Sigmoid colon (tissue), 7 donors: ENCODE measurements around the gene MAP1A. TPM values are rescaled to one million over a fixed set of nuclear protein-coding genes. Genes with fewer than 3 reads are reported as not detected.
"Not testable (repeated sequence)": the region's sequence is repeated elsewhere in the genome, so short reads cannot be mapped to it uniquely, and the experiment has no call there.

Experiments
- DNase-seq: peaks from one replicate; pipeline ENCODE4 v3.0.0-alpha.2; 2019
- H3K27ac ChIP-seq, 4 donors: fragments of 200-600 bp; sonication (generic); one replicate each; pipeline ENCODE4 v1.5.1; 2016 to 2019; ENCODE audit warnings: mild to moderate bottlenecking in 1 of 4
- H3K27me3 ChIP-seq, 3 donors: fragments of 200-600 bp; sonication (generic); one replicate each; pipeline ENCODE4 v1.5.1; 2019; ENCODE audit warnings: mild to moderate bottlenecking in 1 of 3
- H3K36me3 ChIP-seq, 4 donors: fragments of 200-600 bp; sonication (generic); one replicate each; pipeline ENCODE4 v1.5.1; 2016 to 2019
- H3K4me1 ChIP-seq, 4 donors: fragments of 200-600 bp; sonication (generic); one replicate each; pipeline ENCODE4 v1.5.1; 2017 to 2019
- H3K4me3 ChIP-seq, 4 donors: fragments of 200-600 bp; sonication (generic); one replicate each; pipeline ENCODE4 v1.5.1; 2017 to 2019; ENCODE audit warnings: mild to moderate bottlenecking in 2 of 4, moderate library complexity in 1 of 4
- H3K9me3 ChIP-seq, 4 donors: fragments of 200-600 bp in 3 of 4; sonication (generic) in 3 of 4; one replicate each; pipeline versions ENCODE4 v1.5.1 to v1.6.1; 2013 to 2019
- CTCF ChIP-seq, 4 experiments: fragments of 450-650 bp in 3 of 4; fragments of 200-600 bp in 1 of 4; IDR thresholded peaks; one replicate each; pipeline ENCODE4 v1.5.1; 2016 to 2019; ENCODE audit warnings: antibody characterized with exemption in 4 of 4, mild to moderate bottlenecking in 3 of 4, moderate library complexity in 2 of 4
- EP300 ChIP-seq, 4 donors: sonication (generic); formaldehyde crosslinking; IDR thresholded peaks; one replicate each; pipeline ENCODE4 v1.6.1; 2017; ENCODE audit warnings: antibody characterized with exemption in 4 of 4
- POLR2A ChIP-seq, 2 donors: fragments of 450-650 bp; IDR thresholded peaks; one replicate each; pipeline ENCODE4 v1.6.1; 2016; ENCODE audit warnings: antibody characterized with exemption in 2 of 2, mild to moderate bottlenecking in 2 of 2, moderate library complexity in 2 of 2
- POLR2AphosphoS5 ChIP-seq, 4 donors: sonication (generic); formaldehyde crosslinking; IDR thresholded peaks; one replicate each; pipeline ENCODE4 v1.6.1; 2017; ENCODE audit warnings: antibody characterized with exemption in 4 of 4
- WGBS, 2 donors: extraction: QIAGEN DNeasy Blood & Tissue Kit; methylation state at CpG; one replicate each; pipeline ENCODE4 v1.1.7; 2013; 5-methylcytosine and 5-hydroxymethylcytosine counted together
- intact Hi-C: fragments of 100-400 bp; cut with DNase I; formaldehyde crosslinking; loops from one replicate; pipeline ENCODE4 v1.15.1; 2023
- polyA plus RNA-seq, 3 donors: library from polyadenylated mRNA; stranded (reverse); fragments of 200-250 nt; gene quantifications; one replicate each; pipeline ENCODE4 v1.2.3, GENCODE V29; 2013
- total RNA-seq, 4 donors: library from RNA; depleted of rRNA; stranded (reverse); fragments of >200 nt; gene quantifications; one replicate each; pipeline ENCODE4 v1.1.0, GENCODE V29; 2016
- donor health status: healthy with polysubstance abuse.
- donor health status: Bipolar disorder and iron deficiency.
- donor health status: healthy.

MAP1A gene
- total and polyA plus RNA-seq, 7 donors = 0.23 to 61.2 (median 25.2) TPM

GRCh38 chr15:43528542-43529007 lies 11.2 kb downstream of the MAP1A start:
- DNase-seq = peak; percentile 54
- WGBS, 2 donors = 88 to 91% methylated on average over 11 of the region's 11 CpGs

DNA sequence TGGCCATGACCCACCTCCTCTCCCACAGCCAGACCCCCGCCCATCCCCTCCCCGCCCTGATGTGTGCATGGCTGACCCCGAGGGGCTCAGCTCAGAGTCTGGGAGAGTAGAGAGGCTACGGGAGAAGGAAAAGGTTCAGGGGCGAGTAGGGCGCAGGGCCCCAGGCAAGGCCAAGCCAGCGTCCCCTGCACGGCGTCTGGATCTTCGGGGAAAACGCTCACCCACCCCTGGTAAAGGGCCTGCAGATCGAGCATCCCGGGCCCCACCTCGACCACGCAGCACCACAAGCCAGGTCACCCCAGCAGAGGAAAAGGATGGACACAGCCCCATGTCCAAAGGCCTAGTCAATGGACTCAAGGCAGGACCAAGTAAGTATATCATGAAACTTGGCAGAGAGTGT lies 11.7 kb downstream of the MAP1A start:
- no peak overlapping the region for H3K27ac ChIP-seq

More at GRCh38 chr15:43528542-43529007, 11.2 kb downstream of the MAP1A start:
- no peak for TF ChIP-seq CTCF (IDR thresholded peaks at IDR 0.05)
- TF ChIP-seq EP300 (IDR thresholded peaks at IDR 0.05) = no peak
- no peak for TF ChIP-seq POLR2AphosphoS5 (IDR thresholded peaks at IDR 0.05)
- no peak for TF ChIP-seq POLR2A (IDR thresholded peaks at IDR 0.05)
- H3K27me3 ChIP-seq = no peaks in the 10 kb centered on the region
- peaks cover 0 to 9% (median 0%) of the 10 kb centered on the region in 4 donors for H3K4me1 ChIP-seq
- H3K4me3 ChIP-seq = no peak overlapping the region
- intact Hi-C loops = no loop called here
- no peak overlapping the region for H3K27ac ChIP-seq
- H3K9me3 ChIP-seq = no peaks in the 10 kb centered on the region
- H3K36me3 ChIP-seq = peaks cover 14 to 64% (median 23%) of the 10 kb centered on the region in 4 donors

DNA sequence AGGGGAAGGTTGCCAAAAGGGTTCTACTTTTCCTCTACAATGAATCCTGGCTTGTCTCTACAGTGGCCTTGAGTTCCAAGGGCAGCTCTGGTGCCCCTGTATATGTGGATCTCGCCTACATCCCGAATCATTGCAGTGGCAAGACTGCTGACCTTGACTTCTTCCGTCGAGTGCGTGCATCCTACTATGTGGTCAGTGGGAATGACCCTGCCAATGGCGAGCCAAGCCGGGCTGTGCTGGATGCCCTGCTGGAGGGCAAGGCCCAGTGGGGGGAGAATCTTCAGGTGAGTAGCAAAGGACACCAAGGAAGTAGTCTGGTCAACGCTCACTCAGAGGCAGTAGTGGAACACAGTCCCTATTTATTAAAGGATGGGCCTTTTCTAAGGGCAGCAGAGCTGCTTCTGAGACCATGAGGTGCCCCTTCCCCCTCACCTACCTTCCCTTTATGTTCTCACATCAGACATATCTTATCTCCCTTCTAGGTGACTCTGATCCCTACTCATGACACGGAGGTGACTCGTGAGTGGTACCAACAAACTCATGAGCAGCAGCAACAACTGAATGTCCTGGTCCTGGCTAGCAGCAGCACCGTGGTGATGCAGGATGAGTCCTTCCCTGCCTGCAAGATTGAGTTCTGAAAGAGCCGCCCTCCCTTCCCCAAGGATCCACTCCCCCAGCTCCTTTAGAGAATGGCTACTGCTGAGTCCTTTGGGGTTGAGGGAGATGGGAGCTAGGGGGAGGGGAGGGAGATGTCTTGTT lies 12.4 kb downstream of the MAP1A start:
- H3K27me3 ChIP-seq = no peaks in the 10 kb centered on the region
- intact Hi-C loops = no loop called here
- peaks cover 0 to 9% (median 0%) of the 10 kb centered on the region in 4 donors for H3K4me1 ChIP-seq
- no peak for DNase-seq
- H3K36me3 ChIP-seq = peaks cover 5 to 62% (median 13%) of the 10 kb centered on the region in 4 donors
- 93 to 96% methylated on average over 12 of the region's 12 CpGs for WGBS, 2 donors
- H3K27ac ChIP-seq = no peak overlapping the region
- no peak for TF ChIP-seq POLR2A (IDR thresholded peaks at IDR 0.05)
- TF ChIP-seq POLR2AphosphoS5 (IDR thresholded peaks at IDR 0.05) = peak in 1 of 4 donors; percentile 4
- no peaks in the 10 kb centered on the region for H3K9me3 ChIP-seq
- no peak overlapping the region for H3K4me3 ChIP-seq

More for the DNA sequence above, 11.7 kb downstream of the MAP1A start:
- H3K4me3 ChIP-seq = no peak overlapping the region
- peaks cover 10 to 62% (median 17%) of the 10 kb centered on the region in 4 donors for H3K36me3 ChIP-seq
- H3K4me1 ChIP-seq = peaks cover 0 to 9% (median 0%) of the 10 kb centered on the region in 4 donors
- no peaks in the 10 kb centered on the region for H3K27me3 ChIP-seq
- H3K9me3 ChIP-seq = no peaks in the 10 kb centered on the region
- DNase-seq = peak; percentile 50
- intact Hi-C loops = no loop called here
- no peak for TF ChIP-seq POLR2AphosphoS5 (IDR thresholded peaks at IDR 0.05)
- 95 to 96% methylated on average over 15 of the region's 15 CpGs for WGBS, 2 donors

- H3K4me1 ChIP-seq = peaks cover 0 to 9% (median 0%) of the 10 kb centered on the region in 4 donors
- DNase-seq = peak; percentile 60
- 35 to 54% methylated on average over 7 of the region's 7 CpGs for WGBS, 2 donors
- TF ChIP-seq EP300 (IDR thresholded peaks at IDR 0.05) = no peak
- TF ChIP-seq POLR2A (IDR thresholded peaks at IDR 0.05) = no peak
- TF ChIP-seq POLR2AphosphoS5 (IDR thresholded peaks at IDR 0.05) = no peak
- TF ChIP-seq CTCF (IDR thresholded peaks at IDR 0.05) = no peak
- peak overlapping the region in 2 of 4 donors; percentile 9 to 48 for H3K27ac ChIP-seq
- no peak overlapping the region for H3K4me3 ChIP-seq
- H3K9me3 ChIP-seq = no peaks in the 10 kb centered on the region
- peaks cover 0 to 53% (median 6%) of the 10 kb centered on the region in 4 donors for H3K36me3 ChIP-seq
- H3K27me3 ChIP-seq = no peaks in the 10 kb centered on the region
- intact Hi-C loops = no loop called here
Observed at GRCh38 chr15:43531018-43531670, 13.7 kb downstream of the MAP1A start.

GRCh38 chr15:43532826-43533225 lies 15.4 kb downstream of the MAP1A start:
- H3K36me3 ChIP-seq = peaks cover 0 to 37% (median 0%) of the 10 kb centered on the region in 4 donors
- H3K9me3 ChIP-seq, H3K4me3 ChIP-seq, intact Hi-C loops, H3K4me1 ChIP-seq, H3K27ac ChIP-seq, DNase-seq, H3K27me3 ChIP-seq: not testable (repeated sequence)
- 27 to 72% methylated on average over 5 of the region's 5 CpGs for WGBS, 2 donors

DNA sequence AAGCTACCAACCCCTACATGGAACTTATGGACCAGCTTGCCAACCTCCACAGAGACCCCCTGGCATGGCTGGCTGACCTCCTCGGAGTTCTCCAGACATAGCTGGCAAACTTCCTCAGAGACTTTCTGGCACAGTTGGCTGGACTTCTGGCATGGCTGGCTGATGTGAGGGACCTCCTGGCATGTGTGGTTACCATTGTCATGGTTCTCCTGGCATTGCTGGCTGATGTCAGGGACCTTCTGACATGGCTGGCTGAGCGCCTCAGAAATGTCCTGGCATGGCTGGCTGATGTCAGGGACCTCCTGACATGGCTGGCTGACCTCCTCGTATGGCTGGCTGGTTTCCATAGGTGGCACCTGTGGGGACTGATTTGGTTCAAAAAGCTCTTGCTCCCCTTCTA lies 17.5 kb downstream of the MAP1A start:
- H3K36me3 ChIP-seq = peaks cover 0 to 24% (median 0%) of the 10 kb centered on the region in 4 donors
- H3K27me3 ChIP-seq = no peaks in the 10 kb centered on the region
- DNase-seq = peak; percentile 33
- TF ChIP-seq POLR2A (IDR thresholded peaks at IDR 0.05) (no peak), POLR2AphosphoS5 (IDR thresholded peaks at IDR 0.05) (no peak), CTCF (IDR thresholded peaks at IDR 0.05) (no peak), EP300 (IDR thresholded peaks at IDR 0.05) (no peak)
- no peak overlapping the region for H3K27ac ChIP-seq
- intact Hi-C loops = no loop called here
- no peak overlapping the region for H3K4me3 ChIP-seq
- peaks cover 0 to 9% (median 0%) of the 10 kb centered on the region in 4 donors for H3K4me1 ChIP-seq
- no peaks in the 10 kb centered on the region for H3K9me3 ChIP-seq
- 81 to 95% methylated on average over 3 of the region's 3 CpGs for WGBS, 2 donors
